HG03460 (cell line): ENCODE data around the gene UPK1B.

Experiments used
- ATAC-seq: cut with Tn5 transposase; IDR thresholded peaks from one replicate; pipeline ENCODE4 v1.9.1; 2021; ENCODE audit not compliant: unreplicated experiment

Gene UPK1B

GRCh38 chr3:119175872-119176756 is 2.7 kb downstream of the UPK1B start:
- ATAC-seq = no peak

- no peak for ATAC-seq
Observed at GRCh38 chr3:119176778-119177177, 3.4 kb downstream of the UPK1B start.

GRCh38 chr3:119177321-119177720 is 3.9 kb downstream of the UPK1B start:
- ATAC-seq = no peak

GRCh38 chr3:119181765-119182164 is 8.4 kb downstream of the UPK1B start:
- ATAC-seq = no peak

- ATAC-seq = no peak
Observed at GRCh38 chr3:119184111-119184510, 10.7 kb downstream of the UPK1B start.

GRCh38 chr3:119184796-119185570 is 11.6 kb downstream of the UPK1B start:
- no peak for ATAC-seq

GRCh38 chr3:119187266-119187665 is 13.9 kb downstream of the UPK1B start:
- no peak for ATAC-seq

GRCh38 chr3:119191800-119192199 is 18.4 kb downstream of the UPK1B start:
- ATAC-seq = no peak

GRCh38 chr3:119194237-119195150 is 21.1 kb downstream of the UPK1B start:
- no peak for ATAC-seq

- no peak for ATAC-seq
Observed at GRCh38 chr3:119195151-119195476, 21.7 kb downstream of the UPK1B start.

- ATAC-seq = no peak
Observed at GRCh38 chr3:119195911-119196310, 22.5 kb downstream of the UPK1B start.

GRCh38 chr3:119205209-119205608 is 31.8 kb downstream of the UPK1B start:
- ATAC-seq = no peak

GRCh38 chr3:119205685-119206084 is 32.3 kb downstream of the UPK1B start:
- no peak for ATAC-seq

- no peak for ATAC-seq
Observed at GRCh38 chr3:119206611-119207511, 33.5 kb downstream of the UPK1B start.

GRCh38 chr3:119207512-119207875 is 34.1 kb downstream of the UPK1B start:
- ATAC-seq = no peak

GRCh38 chr3:119211193-119211592 is 37.8 kb downstream of the UPK1B start:
- ATAC-seq = no peak

- ATAC-seq = no peak
Observed at GRCh38 chr3:119211803-119212202, 38.4 kb downstream of the UPK1B start.

- ATAC-seq = peak; percentile 99
Observed at GRCh38 chr3:119219069-119219468, 45.7 kb downstream of the UPK1B start.

- no peak for ATAC-seq
Observed at GRCh38 chr3:119220198-119220597, 46.8 kb downstream of the UPK1B start.

- no peak for ATAC-seq
Observed at GRCh38 chr3:119220970-119221667, 47.7 kb downstream of the UPK1B start.
